B cell (primary cell): ENCODE results near the gene ARID4B. TPM values are rescaled to one million over a fixed set of nuclear protein-coding genes. Genes with fewer than 3 reads are reported as not detected.

Experiments
- ATAC-seq: fragments of 200-7000 bp; cut with Tn5 transposase; one replicate; pipeline ENCODE4 v1.10.0; 2021; ENCODE audit warnings: low read depth, mild to moderate bottlenecking, moderate number of reproducible peaks, moderate library complexity
- CTCF ChIA-PET: fragments of 350-600 bp; sonication (Branson Sonifier 250); formaldehyde crosslinking; loops from one replicate; lab custom pipeline; 2021; ENCODE audit warnings: antibody characterized with exemption, inconsistent platforms; lab: Charles Lee
- POLR2A ChIA-PET: fragments of 350-600 bp; sonication (Branson Sonifier 250); formaldehyde crosslinking; loops from one replicate; lab custom pipeline; 2021; ENCODE audit warnings: antibody characterized with exemption; lab: Charles Lee
- DNase-seq: peaks from one replicate; pipeline ENCODE4 v3.0.0; 2013
- H2AFZ ChIP-seq: 2 replicates; pipeline ENCODE4 v1.6.1; 2012; ENCODE audit warnings: mild to moderate bottlenecking, low read depth, low read length; ENCODE audit not compliant: insufficient read depth, poor library complexity, severe bottlenecking
- H3K27ac ChIP-seq, 2 donors: 1 replicate in 1 of 2; 2 replicates in 1 of 2; pipeline ENCODE4 v1.5.1; 2012 to 2013; ENCODE audit warnings: low read length in 2 of 2, mild to moderate bottlenecking in 2 of 2, moderate library complexity in 1 of 2
- H3K27me3 ChIP-seq, 4 experiments: fragments of 200-600 bp in 1 of 4; sonication (generic) in 1 of 4; replicated peaks in 1 of 4; 1 replicate in 2 of 4; 2 replicates in 2 of 4; pipeline versions ENCODE4 v1.6.1 to v1.7.0; 2013 to 2016; ENCODE audit warnings: low read length in 3 of 4, mild to moderate bottlenecking in 2 of 4, mixed read lengths in 1 of 4, moderate library complexity in 1 of 4; ENCODE audit not compliant: insufficient read depth in 4 of 4, control insufficient read depth in 3 of 4; ENCODE audit errors: control extremely low read depth in 1 of 4
- H3K36me3 ChIP-seq, 2 experiments: replicated peaks in 1 of 2; 1 replicate in 1 of 2; 2 replicates in 1 of 2; pipeline versions ENCODE4 v1.6.1 to v1.7.1; 2013; ENCODE audit warnings: low read length in 1 of 2; ENCODE audit not compliant: insufficient read depth in 2 of 2, control insufficient read depth in 1 of 2; ENCODE audit errors: control extremely low read depth in 1 of 2, extremely low read depth in 1 of 2
- H3K4me1 ChIP-seq, 2 donors: fragments of 200-600 bp in 1 of 2; sonication (generic) in 1 of 2; 1 replicate in 1 of 2; 2 replicates in 1 of 2; pipeline versions ENCODE4 v1.5.1 to v1.6.1; 2013 to 2017; ENCODE audit warnings: low read length in 2 of 2; ENCODE audit not compliant: control insufficient read depth in 2 of 2, insufficient read depth in 2 of 2
- H3K4me2 ChIP-seq: replicated peaks from 2 replicates; pipeline ENCODE3; 2012; ENCODE audit warnings: mild to moderate bottlenecking, low read depth, low read length; ENCODE audit not compliant: poor library complexity, severe bottlenecking
- H3K4me3 ChIP-seq, 5 experiments: fragments of 200-600 bp in 1 of 5; sonication (generic) in 1 of 5; 1 replicate in 3 of 5; 2 replicates in 2 of 5; pipeline versions ENCODE4 v1.5.1 to v1.7.0; 2011 to 2016; ENCODE audit warnings: low read length in 4 of 5, mild to moderate bottlenecking in 4 of 5, low read depth in 2 of 5, control low read depth in 1 of 5, moderate library complexity in 1 of 5; ENCODE audit not compliant: insufficient read depth in 1 of 5; ENCODE audit errors: control extremely low read depth in 1 of 5, extremely low read depth in 1 of 5
- H3K79me2 ChIP-seq: fragments of 200-600 bp; sonication (generic); one replicate; pipeline ENCODE4 v1.6.0; 2016; ENCODE audit warnings: low read length; ENCODE audit not compliant: control insufficient read depth, insufficient read depth
- H3K9ac ChIP-seq: fragments of 200-600 bp; sonication (generic); 2 replicates; pipeline ENCODE4 v1.6.1; 2017; ENCODE audit warnings: mild to moderate bottlenecking, low read length, moderate library complexity
- H3K9me3 ChIP-seq, 3 donors: one replicate each; pipeline versions ENCODE4 v1.6.1 to v1.7.1; 2013; ENCODE audit warnings: low read length in 2 of 3; ENCODE audit not compliant: control insufficient read depth in 2 of 3, insufficient read depth in 1 of 3; ENCODE audit errors: control extremely low read depth in 1 of 3
- H4K20me1 ChIP-seq: 2 replicates; pipeline ENCODE4 v1.6.0; 2012; ENCODE audit warnings: mild to moderate bottlenecking, low read length; ENCODE audit not compliant: insufficient read depth, control insufficient read depth, poor library complexity, severe bottlenecking
- H3K27ac Mint-ChIP-seq: one replicate; pipeline ENCODE4 v1.8.0; 2021; ENCODE audit warnings: mixed read lengths
- H3K27me3 Mint-ChIP-seq: one replicate; pipeline ENCODE4 v1.8.0; 2021; ENCODE audit warnings: mixed read lengths
- H3K4me1 Mint-ChIP-seq: one replicate; pipeline ENCODE4 v1.8.0; 2021; ENCODE audit warnings: mixed read lengths
- H3K4me3 Mint-ChIP-seq: one replicate; pipeline ENCODE4 v1.8.0; 2021; ENCODE audit warnings: mixed read lengths
- H3K9me3 Mint-ChIP-seq: one replicate; pipeline ENCODE4 v1.8.0; 2022; ENCODE audit warnings: mixed read lengths; ENCODE audit not compliant: insufficient read depth
- EZH2 ChIP-seq: IDR thresholded peaks from 2 replicates; pipeline ENCODE4 v1.6.1; 2012; ENCODE audit warnings: borderline replicate concordance, low read depth, mild to moderate bottlenecking, moderate library complexity, low read length; ENCODE audit not compliant: insufficient read depth, poor library complexity, severe bottlenecking
- WGBS: methylation state at CpG from one replicate; pipeline ENCODE4 v1.1.5; 2013; ENCODE audit warnings: missing lambda C conversion rate; ENCODE audit not compliant: insufficient coverage; 5-methylcytosine and 5-hydroxymethylcytosine counted together
- intact Hi-C: fragments of 100-400 bp; cut with micrococcal nuclease; formaldehyde crosslinking; loops from one replicate; pipeline ENCODE4 v1.10.0; 2022
- polyA plus RNA-seq: library from polyadenylated mRNA; depleted of rRNA; stranded (reverse); fragments of >200 nt; gene quantifications from 2 replicates; pipeline ENCODE4 v1.2.3, GENCODE V29; 2012
- total RNA-seq, 2 donors: library from RNA; stranded (reverse); fragments of 120-200 nt in 1 of 2; gene quantifications; 1 replicate in 1 of 2; 2 replicates in 1 of 2; pipeline versions ENCODE4 v1.2.3 to v1.2.4, GENCODE V29; 2013 to 2022
- TF ChIP-seq, protein P1 (sequence below): fragments of 200-600 bp; IDR thresholded peaks from one replicate; pipeline ENCODE4 v1.8.0; 2022; ENCODE audit warnings: antibody characterized with exemption, mild to moderate bottlenecking

ARID4B gene
- total and polyA plus RNA-seq, 2 donors (not counting 1 experiment from before 2014, with no cell fraction given) = 13.2 to 110 TPM

- Histone ChIP-seq H3K27me3 (no peaks in the 10 kb centered on the region), H3K9ac (no peak overlapping the region), H3K4me1 (peaks cover 21 to 27% of the 10 kb centered on the region in 2 donors), H3K36me3 (peaks cover 0 to 7% of the 10 kb centered on the region in 2 experiments), H3K9me3 (no peaks in the 10 kb centered on the region), H3K27ac (peak overlapping the region in 1 of 2 donors; percentile 19), H4K20me1 (peaks cover 88% of the 10 kb centered on the region), H3K79me2 (peaks cover 88% of the 10 kb centered on the region), H3K4me2 (no peak overlapping the region), H3K4me3 (no peak overlapping the region), H2AFZ (no peak overlapping the region)
- H3K4me3 Mint-ChIP-seq = no peak overlapping the region
- no peaks in the 10 kb centered on the region for H3K27me3 Mint-ChIP-seq
- WGBS = 88% methylated on average over 5 of the region's 7 CpGs
- H3K27ac Mint-ChIP-seq = no peak overlapping the region
- intact Hi-C loops = no loop called here
- TF ChIP-seq EZH2 = no peak
- TF ChIP-seq, protein P1, sequence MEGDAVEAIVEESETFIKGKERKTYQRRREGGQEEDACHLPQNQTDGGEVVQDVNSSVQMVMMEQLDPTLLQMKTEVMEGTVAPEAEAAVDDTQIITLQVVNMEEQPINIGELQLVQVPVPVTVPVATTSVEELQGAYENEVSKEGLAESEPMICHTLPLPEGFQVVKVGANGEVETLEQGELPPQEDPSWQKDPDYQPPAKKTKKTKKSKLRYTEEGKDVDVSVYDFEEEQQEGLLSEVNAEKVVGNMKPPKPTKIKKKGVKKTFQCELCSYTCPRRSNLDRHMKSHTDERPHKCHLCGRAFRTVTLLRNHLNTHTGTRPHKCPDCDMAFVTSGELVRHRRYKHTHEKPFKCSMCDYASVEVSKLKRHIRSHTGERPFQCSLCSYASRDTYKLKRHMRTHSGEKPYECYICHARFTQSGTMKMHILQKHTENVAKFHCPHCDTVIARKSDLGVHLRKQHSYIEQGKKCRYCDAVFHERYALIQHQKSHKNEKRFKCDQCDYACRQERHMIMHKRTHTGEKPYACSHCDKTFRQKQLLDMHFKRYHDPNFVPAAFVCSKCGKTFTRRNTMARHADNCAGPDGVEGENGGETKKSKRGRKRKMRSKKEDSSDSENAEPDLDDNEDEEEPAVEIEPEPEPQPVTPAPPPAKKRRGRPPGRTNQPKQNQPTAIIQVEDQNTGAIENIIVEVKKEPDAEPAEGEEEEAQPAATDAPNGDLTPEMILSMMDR = no peak
- ChIA-PET CTCF (interaction anchor here (0.7 kb wide), 1 partner anchor 105 kb away, joined by 3 read pairs; no protein-coding TSS in a partner anchor), POLR2A (interaction anchor here (0.6 kb wide), 1 partner anchor 28 kb away, joined by 5 read pairs; no protein-coding TSS in a partner anchor)
- H3K4me1 Mint-ChIP-seq = peaks cover 53% of the 10 kb centered on the region
- ATAC-seq (no peak), DNase-seq (no peak)
- H3K9me3 Mint-ChIP-seq = no peaks in the 10 kb centered on the region
Observed at GRCh38 chr1:235307158-235308124, 20.5 kb downstream of the ARID4B start.
